T-helper 2 cell treated with Interferon-gamma antibody and Interleukin-4, amounts not matched to agents 100 ng/mL and 5 ng/mL, for 36 hours (primary cell): Measurements from ENCODE around the gene PELI2. TPM values are rescaled to one million over a fixed set of nuclear protein-coding genes. Genes with fewer than 3 reads are reported as not detected.
"Not testable (repeated sequence)": the region's sequence is repeated elsewhere in the genome, so short reads cannot be mapped to it uniquely, and the experiment has no call there.

Source experiments
- intact Hi-C: fragments of 100-400 bp; cut with micrococcal nuclease; formaldehyde crosslinking; loops from one replicate; pipeline ENCODE4 v1.15.1; 2023
- total RNA-seq: library from RNA; stranded (reverse); gene quantifications from 2 replicates; pipeline ENCODE4 v1.2.3, GENCODE V29; 2022

The PELI2 gene
- total RNA-seq, 1 donor from 2014 or later, result 1.5 TPM

DNA sequence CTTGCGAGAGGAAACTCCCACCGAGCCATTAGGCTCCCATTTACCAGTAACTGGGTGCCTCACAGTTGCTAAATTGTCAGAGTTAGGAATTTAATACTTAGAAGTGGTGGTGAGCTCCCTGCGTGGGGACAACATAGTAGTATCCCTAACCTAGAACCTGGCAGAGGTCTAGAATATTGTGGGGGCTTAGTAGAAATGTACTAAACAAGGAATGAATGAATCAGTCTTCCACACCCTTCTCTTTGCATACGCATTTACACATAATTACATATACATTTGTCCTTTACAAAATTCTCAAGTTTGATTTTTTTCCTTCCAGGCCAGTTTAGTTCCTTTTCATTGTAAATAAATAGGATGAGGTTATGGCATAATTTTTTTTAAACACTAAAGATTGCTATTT is 24.1 kb downstream of the PELI2 start:
- intact Hi-C loops, result no loop called here

DNA sequence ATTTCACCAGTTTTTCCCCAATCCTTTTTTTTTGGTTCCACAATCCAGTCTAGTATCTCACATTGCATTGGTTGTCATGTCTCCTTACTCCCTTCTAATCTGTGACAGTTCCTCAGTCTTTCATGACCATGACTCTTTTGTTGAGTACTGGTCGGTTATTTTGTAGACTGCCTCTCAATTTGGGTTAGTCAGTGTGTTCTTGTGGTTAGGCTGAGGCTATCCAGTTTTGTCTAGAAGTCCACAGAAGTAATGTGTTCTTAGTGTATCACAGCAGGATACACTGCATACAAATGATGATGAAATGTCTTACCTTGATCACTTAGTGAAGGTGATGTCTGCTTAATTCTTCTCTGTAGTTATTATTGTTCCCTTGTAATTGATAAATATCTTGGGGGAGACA is 24.8 kb downstream of the PELI2 start:
- intact Hi-C loops, result no loop called here

DNA sequence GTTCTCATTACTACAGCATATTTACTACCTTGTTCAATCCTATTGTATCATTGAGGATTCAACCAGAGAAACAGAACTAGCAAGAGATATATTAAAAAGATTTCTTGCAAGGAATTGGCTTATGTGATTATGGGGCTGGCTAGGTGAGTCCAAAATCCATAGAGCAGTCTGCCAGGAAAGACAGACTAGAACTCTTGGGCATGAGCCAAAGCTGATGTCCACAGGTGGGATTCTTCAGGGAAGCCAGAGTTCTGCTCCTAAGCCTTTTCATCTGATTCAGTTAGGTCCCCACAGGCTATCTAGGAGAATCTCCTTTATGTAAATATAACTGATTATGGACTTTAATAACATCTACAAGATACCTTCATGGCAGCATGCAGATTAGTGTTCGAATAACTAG is 26.0 kb downstream of the PELI2 start:
- intact Hi-C loops, result no loop called here

DNA sequence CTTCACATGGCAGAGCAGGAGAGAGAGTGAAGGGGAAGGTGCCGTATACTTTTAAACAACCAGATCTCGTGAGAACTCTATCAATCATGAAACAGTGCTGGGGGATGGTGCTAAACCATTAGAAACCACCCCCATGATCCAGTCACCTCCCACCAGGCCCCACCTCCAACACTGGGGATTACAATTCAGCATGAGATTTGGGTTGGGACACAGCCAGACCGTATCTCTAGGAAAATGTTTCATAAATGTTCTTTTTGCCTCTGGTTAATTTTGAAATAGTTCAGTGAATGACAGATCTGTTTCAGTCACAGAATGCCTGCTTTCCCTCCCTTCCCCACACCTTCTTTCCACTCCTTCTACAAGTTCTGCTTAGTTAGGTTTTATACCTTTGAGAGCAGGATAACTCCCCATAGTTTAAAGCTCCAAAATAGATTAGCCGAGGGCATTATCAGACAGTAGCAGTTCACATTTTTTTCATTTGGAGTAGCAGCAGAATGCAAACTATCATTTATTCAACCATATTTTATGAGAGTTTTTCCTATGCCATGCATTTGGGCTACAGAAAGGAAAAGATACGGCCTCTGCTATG is 27.1 kb downstream of the PELI2 start:
- intact Hi-C loops, result no loop called here

DNA sequence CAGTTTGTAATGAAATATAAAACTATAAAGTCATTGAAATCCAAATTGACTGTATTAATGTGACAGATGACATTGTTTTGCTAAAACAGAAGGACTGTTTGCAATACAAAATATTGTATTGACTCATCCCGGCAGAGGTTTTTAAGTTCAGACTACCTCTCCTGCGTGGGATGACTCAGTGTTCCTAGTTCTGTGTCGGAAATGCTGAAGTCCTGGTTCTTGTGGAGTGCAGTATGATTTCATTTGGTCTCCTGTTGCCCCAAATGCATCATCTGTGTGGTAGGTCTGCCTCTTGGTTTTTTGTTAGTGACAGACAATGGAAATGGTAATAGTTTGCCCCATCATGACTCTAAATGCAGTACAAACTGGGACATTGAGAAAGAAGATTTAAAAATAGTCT is 27.8 kb downstream of the PELI2 start:
- intact Hi-C loops, result no loop called here

DNA sequence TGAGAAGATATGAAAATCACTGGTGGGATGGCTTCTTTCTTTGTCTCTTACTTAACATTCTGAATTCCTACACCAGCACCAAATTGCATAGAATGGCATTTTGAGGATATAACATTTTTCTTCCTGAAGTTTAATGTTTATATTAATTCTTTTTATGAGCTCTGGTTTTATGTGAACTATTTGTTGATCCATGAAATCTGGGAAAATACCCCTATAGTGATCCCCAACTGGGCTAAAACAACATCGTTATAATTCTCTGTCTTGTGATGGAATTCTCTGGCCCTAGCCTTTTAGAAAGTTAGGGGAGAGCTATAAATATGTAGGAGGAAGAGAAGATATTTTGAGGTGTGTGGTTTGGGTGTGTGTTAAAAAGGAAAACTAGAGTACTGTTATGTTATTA is 29.2 kb downstream of the PELI2 start:
- intact Hi-C loops, result no loop called here

DNA sequence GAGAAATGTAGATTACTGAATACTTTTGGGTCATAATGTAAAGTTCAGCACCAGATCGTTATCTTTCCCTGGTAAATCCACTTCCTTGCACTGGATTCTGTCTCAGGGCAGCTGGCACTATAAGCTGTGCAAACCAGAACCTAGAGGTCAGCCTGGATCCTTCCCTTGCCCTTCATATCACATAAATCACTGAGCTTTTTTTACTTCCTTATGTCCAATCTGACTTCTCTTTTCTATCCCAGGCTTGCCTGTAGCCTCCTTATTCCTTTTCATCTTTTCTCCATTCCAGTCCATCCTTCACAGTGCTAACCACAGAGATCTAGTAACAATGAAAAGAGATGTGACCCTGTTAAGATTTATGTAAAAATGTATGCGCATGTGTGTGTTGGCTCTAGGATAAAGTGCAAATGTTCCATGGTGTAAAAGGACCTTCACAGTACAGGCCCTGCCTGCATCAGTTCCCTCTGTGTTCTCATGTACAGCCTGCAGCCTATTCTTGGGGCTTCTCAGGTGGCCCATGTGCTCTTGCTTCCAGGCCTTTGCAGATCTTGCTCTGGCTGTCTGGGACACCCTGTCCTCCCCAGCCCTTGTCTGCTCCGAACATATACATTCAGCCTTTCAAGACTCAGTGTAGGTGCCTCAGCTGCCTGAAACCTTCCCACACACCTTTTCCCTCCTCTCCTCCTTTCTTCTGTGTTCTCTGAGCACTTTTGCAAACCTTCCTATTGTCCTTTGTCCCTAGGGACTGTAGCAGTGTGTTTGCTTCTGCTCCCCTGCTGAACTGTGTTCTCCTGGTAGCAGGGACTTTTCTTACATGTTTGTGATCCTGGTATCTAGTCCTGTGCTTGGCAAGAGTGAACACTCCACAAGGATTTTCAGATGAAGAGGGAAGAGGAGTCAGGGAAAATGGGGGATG is 30.0 kb downstream of the PELI2 start:
- intact Hi-C loops, result no loop called here

DNA sequence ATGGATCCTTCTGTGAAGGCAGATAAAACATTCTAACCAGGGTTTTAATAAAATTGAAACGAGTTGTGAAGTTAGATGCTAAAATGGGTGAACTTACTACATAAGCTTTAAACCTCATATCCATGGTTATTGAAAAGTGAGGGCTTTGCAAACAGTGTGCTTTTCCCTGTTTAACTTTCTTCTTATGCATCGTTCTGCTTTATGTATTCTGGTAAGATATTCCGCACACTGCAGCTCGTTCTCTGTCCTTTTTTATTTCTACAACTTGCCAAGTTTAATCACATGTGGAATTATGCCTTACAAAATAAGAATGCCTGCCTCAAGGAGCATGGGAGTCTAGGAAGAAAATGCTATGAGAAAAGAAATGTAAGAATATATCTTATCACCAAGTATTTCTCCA is 30.9 kb downstream of the PELI2 start:
- intact Hi-C loops, result no loop called here

DNA sequence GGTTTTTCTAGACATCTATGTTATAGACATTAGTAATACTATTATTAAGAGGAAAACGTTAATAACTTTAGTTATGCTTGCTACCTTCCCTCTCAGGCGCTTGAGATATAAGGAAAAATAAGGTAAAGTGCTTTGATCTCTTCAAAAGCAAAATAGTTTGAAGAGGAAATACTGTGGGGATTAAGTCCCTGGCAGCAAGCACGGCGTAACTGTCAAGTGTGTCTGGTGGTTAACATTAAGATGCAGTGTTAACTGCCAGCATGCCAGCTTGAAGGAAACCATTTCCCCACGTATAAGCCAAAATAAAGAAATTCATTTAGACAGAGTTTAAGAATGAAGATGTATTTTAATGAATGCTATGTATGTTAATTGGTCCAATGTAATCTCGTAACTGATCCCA is 31.8 kb downstream of the PELI2 start:
- intact Hi-C loops, result no loop called here

DNA sequence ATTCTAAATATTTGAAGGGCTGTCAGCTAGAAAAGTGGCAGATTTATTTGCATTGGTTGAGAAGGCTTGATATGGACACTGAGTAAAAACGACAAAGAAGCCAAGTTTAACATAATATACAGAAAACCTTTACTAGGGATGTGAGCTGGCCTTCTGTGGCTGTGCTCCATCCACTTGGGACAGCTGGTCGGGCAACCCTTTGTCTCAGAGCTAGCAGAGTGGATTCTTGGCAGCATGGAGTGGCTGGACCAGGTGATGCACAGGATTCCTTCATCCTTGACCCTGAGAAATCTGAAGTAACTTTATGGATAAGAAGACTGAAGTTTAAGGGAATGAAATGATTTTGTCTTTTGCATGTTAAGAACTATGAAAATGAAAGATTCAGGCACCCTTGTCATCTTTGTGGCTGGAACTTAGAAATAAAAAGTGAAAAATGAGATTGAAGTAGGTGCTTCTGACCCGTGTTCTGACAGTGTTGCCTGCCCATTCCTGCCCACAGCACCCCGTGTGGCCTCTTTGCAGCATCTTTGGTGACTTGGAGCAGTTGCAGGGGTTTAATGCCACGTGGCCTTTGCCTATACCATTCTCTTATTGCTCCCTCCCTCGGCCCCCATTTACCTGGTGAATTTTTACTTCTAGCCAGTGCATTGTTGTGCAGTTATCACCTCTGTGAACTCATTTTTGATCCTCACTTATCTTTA is 32.6 kb downstream of the PELI2 start:
- intact Hi-C loops, result no loop called here

DNA sequence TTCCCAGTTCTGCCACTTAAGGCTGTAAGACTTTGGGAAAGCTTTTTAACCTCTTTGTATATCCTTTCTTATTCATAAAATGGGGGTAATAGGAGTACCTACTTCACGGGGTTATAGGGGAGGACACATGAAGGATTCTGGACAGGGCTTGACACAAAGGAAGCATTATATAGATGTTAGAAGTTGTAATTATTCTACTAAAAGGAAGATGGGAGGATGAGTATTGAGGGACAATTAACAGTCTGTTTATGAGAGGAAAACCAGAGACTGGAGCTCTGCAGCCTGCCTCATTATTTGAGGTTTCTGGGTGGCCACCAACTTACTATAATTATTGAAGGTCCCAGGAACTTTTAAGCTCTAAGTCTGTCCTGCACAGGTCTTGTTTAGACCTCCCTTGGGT is 34.0 kb downstream of the PELI2 start:
- intact Hi-C loops, result no loop called here

DNA sequence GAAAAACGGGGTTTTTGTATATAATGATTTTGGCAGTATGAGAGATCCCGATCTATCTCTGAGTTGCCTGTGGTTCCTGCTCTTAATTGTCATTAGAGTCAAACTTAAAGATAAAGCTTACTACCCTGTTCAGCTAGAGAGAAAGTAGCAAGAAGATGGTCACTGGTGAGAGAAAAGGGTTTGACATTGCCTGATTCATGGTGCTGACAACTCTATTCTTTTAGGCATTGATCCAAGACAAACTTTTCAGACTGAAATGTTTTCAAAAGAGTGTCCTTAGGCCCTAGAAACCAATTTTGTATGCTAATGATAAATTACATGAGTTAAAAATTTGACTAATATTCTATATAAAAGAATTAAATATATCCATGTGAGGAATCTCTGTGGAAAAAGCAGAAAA is 35.1 kb downstream of the PELI2 start:
- intact Hi-C loops, result no loop called here

DNA sequence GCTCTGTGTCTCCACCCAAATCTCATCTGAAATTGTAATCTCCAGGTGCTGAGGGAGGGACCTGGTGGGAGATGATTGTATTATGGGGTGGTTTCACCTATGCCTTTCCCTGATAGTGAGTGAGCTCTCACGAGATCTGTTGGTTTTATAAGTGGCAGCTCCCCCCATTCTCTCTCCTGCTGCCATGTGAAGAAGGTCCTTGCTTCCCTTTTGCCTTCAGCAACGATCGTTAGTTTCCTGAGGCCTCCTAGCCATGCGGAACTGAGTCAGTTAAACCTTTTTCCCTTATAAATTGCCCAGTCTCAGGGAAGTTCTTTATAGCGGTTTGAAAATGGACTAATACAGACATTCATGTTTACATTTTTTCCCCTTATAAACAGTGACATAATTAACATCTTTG is 36.1 kb downstream of the PELI2 start:
- intact Hi-C loops, result no loop called here

DNA sequence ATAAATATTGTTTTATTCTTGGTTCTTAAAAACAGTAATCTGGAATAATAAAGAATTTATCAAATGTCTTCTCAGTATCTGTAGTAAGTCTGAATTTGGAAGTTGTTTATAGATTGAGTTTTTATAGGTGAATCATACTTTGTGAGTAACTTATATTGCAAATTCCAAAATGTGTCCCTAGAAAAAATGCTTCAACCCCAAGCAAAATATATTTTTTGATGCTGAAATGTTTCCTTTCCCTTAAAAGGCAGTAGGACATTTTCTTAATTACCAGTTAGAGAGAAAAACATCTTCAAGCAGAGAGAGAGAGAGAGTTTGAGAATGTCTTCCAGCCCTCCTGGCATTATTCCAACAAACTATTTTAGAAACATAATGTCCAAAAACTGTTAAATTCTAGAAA is 37.9 kb downstream of the PELI2 start:
- intact Hi-C loops, result no loop called here

DNA sequence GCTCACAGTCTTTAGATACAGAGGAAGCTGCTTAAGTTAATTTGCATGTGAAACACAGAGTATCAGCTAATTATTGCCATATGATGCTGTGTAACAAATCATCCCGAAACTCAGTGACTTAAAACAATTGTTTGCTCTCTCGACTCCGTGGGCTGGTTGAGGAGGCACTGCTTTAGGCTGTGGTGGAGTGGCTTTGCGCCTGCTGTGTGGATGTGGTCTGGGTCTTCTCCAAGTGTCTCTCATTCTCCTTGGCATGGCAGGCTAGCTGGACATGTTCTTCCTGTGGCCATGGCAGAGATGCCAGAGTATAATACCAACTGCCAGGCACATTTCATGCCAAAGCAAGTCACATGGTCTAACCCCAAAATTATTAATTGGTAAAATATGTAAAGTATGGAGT is 40.9 kb downstream of the PELI2 start:
- intact Hi-C loops, result no loop called here

DNA sequence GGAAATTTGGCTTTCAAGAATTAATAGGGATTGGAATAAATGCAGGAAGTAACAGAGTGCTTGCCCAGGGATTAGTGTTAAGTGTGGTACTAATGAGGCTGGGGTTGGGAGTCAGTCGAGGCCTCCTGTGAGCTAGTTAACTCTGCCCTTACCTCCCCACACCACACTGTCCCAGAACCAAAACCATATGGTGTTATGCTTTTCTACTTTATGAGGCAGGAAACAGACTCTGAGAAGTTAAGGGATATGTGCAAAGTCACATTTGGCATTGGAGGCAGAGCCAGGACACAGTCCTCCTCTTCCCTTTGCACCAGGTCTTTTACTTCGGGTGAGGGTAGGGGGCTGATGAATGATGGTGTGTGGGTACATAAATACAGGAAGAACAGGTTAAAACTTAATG is 41.9 kb downstream of the PELI2 start:
- intact Hi-C loops, result no loop called here

DNA sequence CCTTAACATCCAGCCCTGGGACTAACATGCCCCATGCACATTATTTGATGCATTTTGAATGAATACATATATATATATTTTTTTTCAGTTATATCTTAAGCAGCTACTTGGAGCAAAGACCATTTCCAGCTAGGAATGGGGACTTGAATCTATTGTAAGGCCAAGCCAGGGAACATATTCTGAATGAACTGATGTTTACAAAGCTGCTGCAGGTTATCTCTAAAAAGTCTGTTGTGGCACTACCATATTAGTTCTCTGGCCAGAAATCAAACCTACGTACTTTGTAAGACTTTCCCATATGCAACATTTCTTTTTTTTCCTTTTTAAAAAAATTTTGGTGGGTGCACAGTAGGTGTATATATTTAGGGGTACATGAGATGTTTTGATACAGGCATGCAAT is 43.4 kb downstream of the PELI2 start:
- intact Hi-C loops, result no loop called here

DNA sequence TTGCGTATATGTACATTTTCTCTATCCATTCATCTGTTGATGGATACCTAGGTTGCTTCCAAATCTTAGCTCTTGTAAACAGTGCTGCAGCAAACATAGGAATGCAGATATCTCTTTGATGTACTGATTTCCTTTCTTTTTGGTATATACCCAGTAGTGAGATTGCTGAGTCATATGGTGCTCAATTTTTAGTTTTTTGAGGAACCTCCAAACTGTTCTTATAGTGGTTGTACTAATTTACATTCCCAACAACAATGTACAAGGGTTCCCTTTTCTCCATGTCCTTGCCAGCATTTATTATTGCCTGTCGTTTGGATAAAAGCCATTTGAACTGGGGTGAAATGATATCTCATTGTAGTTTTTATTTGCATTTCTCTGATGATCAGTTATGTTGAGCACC is 44.3 kb downstream of the PELI2 start:
- intact Hi-C loops, result no loop called here

DNA sequence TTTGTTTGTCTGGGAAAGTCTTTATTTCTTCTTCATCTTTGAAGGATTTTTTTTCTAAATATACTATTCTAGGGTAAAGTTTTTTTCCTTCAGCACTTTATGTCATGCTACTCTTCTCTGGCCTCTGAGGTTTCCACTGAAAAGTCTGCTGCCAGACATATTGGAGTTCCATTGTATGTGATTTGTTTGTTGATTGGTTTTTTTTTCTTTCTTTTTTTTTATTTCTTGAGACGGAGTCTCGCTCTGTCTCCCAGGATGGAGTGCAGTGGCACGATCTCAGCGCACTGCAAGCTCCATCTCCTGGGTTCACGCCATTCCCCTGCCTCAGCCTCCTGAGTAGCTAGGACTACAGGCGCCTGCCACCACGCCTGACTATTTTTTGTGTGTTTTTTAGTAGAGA is 48.4 kb downstream of the PELI2 start:
- intact Hi-C loops, result not testable (repeated sequence)

DNA sequence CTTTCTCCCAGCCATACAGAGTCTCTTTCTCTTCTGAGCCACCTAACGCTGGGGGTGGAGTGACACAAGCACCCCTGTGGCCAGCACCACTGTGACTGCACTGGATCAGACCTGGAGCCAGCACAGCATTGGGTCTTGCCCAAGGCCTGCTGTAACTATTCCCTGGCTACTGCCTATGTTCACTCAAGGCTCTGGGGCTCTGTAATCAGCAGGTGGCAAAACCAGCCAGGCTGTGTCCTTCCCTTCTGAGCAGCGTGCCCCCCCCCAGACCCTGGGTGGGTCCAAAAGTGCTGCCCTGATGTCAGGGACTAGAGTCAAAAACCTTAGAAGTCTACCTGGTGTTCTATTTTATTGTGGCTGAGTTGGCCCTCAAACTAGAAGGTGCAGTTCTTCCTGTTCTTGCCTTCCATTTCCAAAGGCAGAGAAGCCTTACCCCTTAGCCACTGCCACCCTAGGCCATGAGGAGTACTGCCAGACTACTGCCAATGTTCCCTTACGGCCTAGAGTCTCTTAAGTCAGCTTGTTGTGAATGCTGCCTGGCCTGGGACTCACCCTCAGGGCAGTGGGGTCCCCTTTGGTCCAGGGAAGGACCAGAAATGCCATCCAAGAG is 49.9 kb downstream of the PELI2 start:
- intact Hi-C loops, result no loop called here

DNA sequence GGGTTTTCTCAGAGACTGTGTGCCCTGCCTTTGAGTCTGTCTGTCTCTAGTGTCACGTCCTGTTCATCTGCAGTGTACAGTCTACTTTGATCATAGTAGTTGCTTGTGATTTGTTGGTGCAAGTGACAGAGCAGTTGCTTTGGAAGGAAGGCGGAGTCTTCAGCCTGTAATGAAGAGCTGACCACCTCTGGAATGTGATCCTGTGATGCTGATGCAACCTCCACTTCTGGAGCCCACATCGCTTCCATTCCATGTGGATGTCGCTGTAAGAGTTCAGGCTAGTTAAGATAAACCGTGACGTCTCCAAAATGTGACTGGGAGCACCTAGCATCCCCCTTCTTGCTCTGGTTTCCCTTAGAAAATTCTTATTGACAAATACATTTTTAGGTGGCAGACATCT is 51.8 kb downstream of the PELI2 start:
- intact Hi-C loops, result no loop called here

DNA sequence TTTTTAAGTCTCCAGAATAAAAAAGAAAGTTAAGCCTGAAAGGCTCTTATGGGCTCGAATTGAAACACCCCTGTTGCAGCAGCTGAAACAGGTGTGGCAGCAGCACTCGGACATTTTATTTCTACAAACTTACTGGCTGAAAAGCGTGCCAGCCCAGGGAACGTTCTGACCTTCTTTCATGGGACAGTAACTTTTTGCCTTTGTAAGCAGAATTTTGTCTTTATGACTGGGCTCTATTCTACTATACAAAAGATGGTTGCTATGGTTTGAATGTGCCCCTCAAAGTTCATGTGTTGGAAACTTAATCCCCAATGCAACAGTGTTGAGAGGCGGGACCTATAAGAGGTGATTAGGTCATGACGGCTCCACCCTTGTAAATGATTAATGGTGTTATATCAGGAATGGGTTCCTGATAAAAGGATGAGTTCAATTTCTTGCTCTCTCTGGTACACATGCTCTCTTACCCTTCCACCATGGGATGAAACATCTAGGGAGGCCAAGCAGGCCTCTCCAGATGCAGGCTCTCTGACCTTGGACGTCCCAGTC is 52.7 kb downstream of the PELI2 start:
- intact Hi-C loops, result no loop called here
